Raji (cell line): Measurements from ENCODE around the gene TNIK.

Experiments
- POLR2A ChIP-seq: IDR thresholded peaks from 2 replicates; pipeline ENCODE4 v1.6.1; 2011; ENCODE audit warnings: low read depth, low read length, control low read depth; ENCODE audit not compliant: insufficient read depth

The TNIK gene

GRCh38 chr3:171419457-171419856 is 40.7 kb downstream of the TNIK start:
- no peak for TF ChIP-seq POLR2A

GRCh38 chr3:171417813-171418212 is 42.4 kb downstream of the TNIK start:
- no peak for TF ChIP-seq POLR2A

- no peak for TF ChIP-seq POLR2A
Measured at GRCh38 chr3:171417137-171417536, 43.1 kb downstream of the TNIK start.

- no peak for TF ChIP-seq POLR2A
Measured at GRCh38 chr3:171416666-171417065, 43.5 kb downstream of the TNIK start.

- TF ChIP-seq POLR2A = no peak
Measured at GRCh38 chr3:171416061-171416460, 44.1 kb downstream of the TNIK start.

GRCh38 chr3:171415070-171415469 is 45.1 kb downstream of the TNIK start:
- no peak for TF ChIP-seq POLR2A

- TF ChIP-seq POLR2A = no peak
Measured at GRCh38 chr3:171412473-171412872, 47.7 kb downstream of the TNIK start.

GRCh38 chr3:171412054-171412453 is 48.2 kb downstream of the TNIK start:
- no peak for TF ChIP-seq POLR2A

GRCh38 chr3:171410186-171410585 is 50.0 kb downstream of the TNIK start:
- no peak for TF ChIP-seq POLR2A

- TF ChIP-seq POLR2A = no peak
Measured at GRCh38 chr3:171407759-171408158, 52.4 kb downstream of the TNIK start.

GRCh38 chr3:171404376-171404967 is 55.7 kb downstream of the TNIK start:
- no peak for TF ChIP-seq POLR2A

- TF ChIP-seq POLR2A = no peak
Measured at GRCh38 chr3:171402281-171402680, 57.9 kb downstream of the TNIK start.

- no peak for TF ChIP-seq POLR2A
Measured at GRCh38 chr3:171401432-171401831, 58.8 kb downstream of the TNIK start.

- TF ChIP-seq POLR2A = no peak
Measured at GRCh38 chr3:171399842-171400241, 60.4 kb downstream of the TNIK start.

GRCh38 chr3:171398343-171398742 is 61.9 kb downstream of the TNIK start:
- no peak for TF ChIP-seq POLR2A

- TF ChIP-seq POLR2A = no peak
Measured at GRCh38 chr3:171397089-171397488, 63.1 kb downstream of the TNIK start.

- TF ChIP-seq POLR2A = no peak
Measured at GRCh38 chr3:171396048-171396447, 64.2 kb downstream of the TNIK start.
